Measurements from ENCODE around the gene THAP11. TPM values are rescaled to one million over a fixed set of nuclear protein-coding genes. Genes with fewer than 3 reads are reported as not detected.

Gene THAP11
- total and polyA plus RNA-seq, 2 of the 13 experiments (the other 11 are each of a cell fraction or from before 2014, with no cell fraction given), result 44.2 to 53.4 TPM

GRCh38 chr16:67806428-67807147 lies 35.5 kb upstream of the THAP11 start, which contains the start of the genes RANBP10 and TSNAXIP1 (continued):
- TF ChIP-seq, protein P1, sequence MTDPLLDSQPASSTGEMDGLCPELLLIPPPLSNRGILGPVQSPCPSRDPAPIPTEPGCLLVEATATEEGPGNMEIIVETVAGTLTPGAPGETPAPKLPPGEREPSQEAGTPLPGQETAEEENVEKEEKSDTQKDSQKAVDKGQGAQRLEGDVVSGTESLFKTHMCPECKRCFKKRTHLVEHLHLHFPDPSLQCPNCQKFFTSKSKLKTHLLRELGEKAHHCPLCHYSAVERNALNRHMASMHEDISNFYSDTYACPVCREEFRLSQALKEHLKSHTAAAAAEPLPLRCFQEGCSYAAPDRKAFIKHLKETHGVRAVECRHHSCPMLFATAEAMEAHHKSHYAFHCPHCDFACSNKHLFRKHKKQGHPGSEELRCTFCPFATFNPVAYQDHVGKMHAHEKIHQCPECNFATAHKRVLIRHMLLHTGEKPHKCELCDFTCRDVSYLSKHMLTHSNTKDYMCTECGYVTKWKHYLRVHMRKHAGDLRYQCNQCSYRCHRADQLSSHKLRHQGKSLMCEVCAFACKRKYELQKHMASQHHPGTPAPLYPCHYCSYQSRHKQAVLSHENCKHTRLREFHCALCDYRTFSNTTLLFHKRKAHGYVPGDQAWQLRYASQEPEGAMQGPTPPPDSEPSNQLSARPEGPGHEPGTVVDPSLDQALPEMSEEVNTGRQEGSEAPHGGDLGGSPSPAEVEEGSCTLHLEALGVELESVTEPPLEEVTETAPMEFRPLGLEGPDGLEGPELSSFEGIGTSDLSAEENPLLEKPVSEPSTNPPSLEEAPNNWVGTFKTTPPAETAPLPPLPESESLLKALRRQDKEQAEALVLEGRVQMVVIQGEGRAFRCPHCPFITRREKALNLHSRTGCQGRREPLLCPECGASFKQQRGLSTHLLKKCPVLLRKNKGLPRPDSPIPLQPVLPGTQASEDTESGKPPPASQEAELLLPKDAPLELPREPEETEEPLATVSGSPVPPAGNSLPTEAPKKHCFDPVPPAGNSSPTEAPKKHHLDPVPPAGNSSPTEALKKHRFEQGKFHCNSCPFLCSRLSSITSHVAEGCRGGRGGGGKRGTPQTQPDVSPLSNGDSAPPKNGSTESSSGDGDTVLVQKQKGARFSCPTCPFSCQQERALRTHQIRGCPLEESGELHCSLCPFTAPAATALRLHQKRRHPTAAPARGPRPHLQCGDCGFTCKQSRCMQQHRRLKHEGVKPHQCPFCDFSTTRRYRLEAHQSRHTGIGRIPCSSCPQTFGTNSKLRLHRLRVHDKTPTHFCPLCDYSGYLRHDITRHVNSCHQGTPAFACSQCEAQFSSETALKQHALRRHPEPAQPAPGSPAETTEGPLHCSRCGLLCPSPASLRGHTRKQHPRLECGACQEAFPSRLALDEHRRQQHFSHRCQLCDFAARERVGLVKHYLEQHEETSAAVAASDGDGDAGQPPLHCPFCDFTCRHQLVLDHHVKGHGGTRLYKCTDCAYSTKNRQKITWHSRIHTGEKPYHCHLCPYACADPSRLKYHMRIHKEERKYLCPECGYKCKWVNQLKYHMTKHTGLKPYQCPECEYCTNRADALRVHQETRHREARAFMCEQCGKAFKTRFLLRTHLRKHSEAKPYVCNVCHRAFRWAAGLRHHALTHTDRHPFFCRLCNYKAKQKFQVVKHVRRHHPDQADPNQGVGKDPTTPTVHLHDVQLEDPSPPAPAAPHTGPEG (CRISPR knock-in tag; IDR thresholded peaks at IDR 0.05), result no peak
- TF ChIP-seq CHD2 (IDR thresholded peaks at IDR 0.05; ENCODE audit: low read depth, low read length), result peak; percentile 46; the same call in 1 of the 2 replicates
- peak; percentile 1 for TF ChIP-seq ZNF451 (CRISPR knock-in tag; IDR thresholded peaks at IDR 0.05)
- TF ChIP-seq, protein P2, sequence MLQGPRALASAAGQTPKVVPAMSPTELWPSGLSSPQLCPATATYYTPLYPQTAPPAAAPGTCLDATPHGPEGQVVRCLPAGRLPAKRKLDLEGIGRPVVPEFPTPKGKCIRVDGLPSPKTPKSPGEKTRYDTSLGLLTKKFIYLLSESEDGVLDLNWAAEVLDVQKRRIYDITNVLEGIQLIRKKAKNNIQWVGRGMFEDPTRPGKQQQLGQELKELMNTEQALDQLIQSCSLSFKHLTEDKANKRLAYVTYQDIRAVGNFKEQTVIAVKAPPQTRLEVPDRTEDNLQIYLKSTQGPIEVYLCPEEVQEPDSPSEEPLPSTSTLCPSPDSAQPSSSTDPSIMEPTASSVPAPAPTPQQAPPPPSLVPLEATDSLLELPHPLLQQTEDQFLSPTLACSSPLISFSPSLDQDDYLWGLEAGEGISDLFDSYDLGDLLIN (CRISPR knock-in tag; IDR thresholded peaks at IDR 0.05; ENCODE audit: borderline replicate concordance), result no peak; the same call in 1 of the 2 replicates
- TF ChIP-seq, protein P3, sequence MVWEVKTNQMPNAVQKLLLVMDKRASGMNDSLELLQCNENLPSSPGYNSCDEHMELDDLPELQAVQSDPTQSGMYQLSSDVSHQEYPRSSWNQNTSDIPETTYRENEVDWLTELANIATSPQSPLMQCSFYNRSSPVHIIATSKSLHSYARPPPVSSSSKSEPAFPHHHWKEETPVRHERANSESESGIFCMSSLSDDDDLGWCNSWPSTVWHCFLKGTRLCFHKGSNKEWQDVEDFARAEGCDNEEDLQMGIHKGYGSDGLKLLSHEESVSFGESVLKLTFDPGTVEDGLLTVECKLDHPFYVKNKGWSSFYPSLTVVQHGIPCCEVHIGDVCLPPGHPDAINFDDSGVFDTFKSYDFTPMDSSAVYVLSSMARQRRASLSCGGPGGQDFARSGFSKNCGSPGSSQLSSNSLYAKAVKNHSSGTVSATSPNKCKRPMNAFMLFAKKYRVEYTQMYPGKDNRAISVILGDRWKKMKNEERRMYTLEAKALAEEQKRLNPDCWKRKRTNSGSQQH (CRISPR knock-in tag; IDR thresholded peaks at IDR 0.05; ENCODE audit: low read depth), result peak; percentile 95
- TF ChIP-seq SMAD3 (CRISPR knock-in tag; IDR thresholded peaks at IDR 0.05), result peak; percentile 55; the same call in 1 of the 2 replicates
- no peak; the same call in 1 of the 2 replicates for TF ChIP-seq ZFP37 (CRISPR knock-in tag; IDR thresholded peaks at IDR 0.05; ENCODE audit: borderline replicate concordance)
- no peak; the same call in 1 of the 2 replicates for TF ChIP-seq SNAPC4 (CRISPR knock-in tag; IDR thresholded peaks at IDR 0.05)
- peak; percentile 33; the same call in 1 of the 2 replicates for TF ChIP-seq TBX3 (IDR thresholded peaks at IDR 0.05; ENCODE audit: borderline replicate concordance)
- no peak for TF ChIP-seq HNRNPK (IDR thresholded peaks at IDR 0.05; ENCODE audit: low read depth, low read length, poor library complexity, severe bottlenecking)
- peak; percentile 21; the same call in 1 of the 2 replicates for TF ChIP-seq BCL6 (CRISPR knock-in tag; IDR thresholded peaks at IDR 0.05)
- no peak for TF ChIP-seq ZNF460 (CRISPR knock-in tag; IDR thresholded peaks at IDR 0.05; ENCODE audit: borderline replicate concordance)

Data from HepG2 (cell line).